Mesendoderm (in vitro differentiated cells): ENCODE measurements around the gene ZNF275.

Source experiments
- DNase-seq: peaks from one replicate; pipeline ENCODE4 v3.0.0; 2013
- H2AK5ac ChIP-seq: 2 replicates; pipeline ENCODE4 v1.6.1; 2013; ENCODE audit warnings: low read length, inconsistent platforms
- H2BK120ac ChIP-seq: 2 replicates; pipeline ENCODE4 v1.6.1; 2013; ENCODE audit warnings: low read depth, mild to moderate bottlenecking, low read length, moderate library complexity, mixed read lengths
- H2BK15ac ChIP-seq: replicated peaks from 2 replicates; pipeline ENCODE4 v1.6.1; 2013; ENCODE audit warnings: low read depth, mild to moderate bottlenecking, moderate library complexity
- H2BK5ac ChIP-seq: 2 replicates; pipeline ENCODE4 v1.6.1; 2013; ENCODE audit warnings: low read length, inconsistent platforms
- H3K18ac ChIP-seq: 2 replicates; pipeline ENCODE4 v1.6.1; 2013; ENCODE audit warnings: mild to moderate bottlenecking, low read length, mixed read lengths
- H3K23ac ChIP-seq: one replicate; pipeline ENCODE4 v1.6.1; 2013; ENCODE audit warnings: low read length
- H3K27ac ChIP-seq: 2 replicates; pipeline ENCODE4 v1.5.1; 2013; ENCODE audit warnings: low read depth, mild to moderate bottlenecking, inconsistent platforms, low read length, moderate library complexity
- H3K27me3 ChIP-seq: 2 replicates; pipeline ENCODE4 v1.6.1; 2013; ENCODE audit warnings: low read length, control low read depth, mild to moderate bottlenecking, inconsistent platforms; ENCODE audit not compliant: insufficient read depth, poor library complexity
- H3K36me3 ChIP-seq: 2 replicates; pipeline ENCODE4 v1.6.1; 2013; ENCODE audit warnings: low read length, inconsistent platforms; ENCODE audit not compliant: control insufficient read depth, insufficient read depth
- H3K4ac ChIP-seq: one replicate; pipeline ENCODE4 v1.6.1; 2013; ENCODE audit warnings: low read depth, mild to moderate bottlenecking, low read length, moderate library complexity
- H3K4me1 ChIP-seq: 2 replicates; pipeline ENCODE4 v1.6.1; 2013; ENCODE audit warnings: low read depth, low read length, inconsistent platforms; ENCODE audit not compliant: control insufficient read depth
- H3K4me2 ChIP-seq: 2 replicates; pipeline ENCODE4 v1.6.1; 2013; ENCODE audit warnings: low read length
- H3K4me3 ChIP-seq: 2 replicates; pipeline ENCODE4 v1.5.1; 2013; ENCODE audit warnings: mild to moderate bottlenecking, low read length
- H3K56ac ChIP-seq: one replicate; pipeline ENCODE4 v1.6.1; 2013; ENCODE audit warnings: low read length
- H3K79me1 ChIP-seq: 2 replicates; pipeline ENCODE4 v1.6.1; 2013; ENCODE audit warnings: low read length, inconsistent platforms
- H3K79me2 ChIP-seq: 2 replicates; pipeline ENCODE4 v1.6.1; 2013; ENCODE audit warnings: mild to moderate bottlenecking, low read length; ENCODE audit not compliant: control insufficient read depth, insufficient read depth
- H3K9ac ChIP-seq: 2 replicates; pipeline ENCODE4 v1.6.1; 2013; ENCODE audit warnings: low read length, inconsistent platforms
- H4K5ac ChIP-seq: one replicate; pipeline ENCODE4 v1.6.1; 2013; ENCODE audit warnings: low read length
- H4K8ac ChIP-seq: one replicate; pipeline ENCODE4 v1.6.1; 2013; ENCODE audit warnings: low read depth, mild to moderate bottlenecking, control low read depth, low read length, moderate library complexity
- WGBS: extraction: QIAGEN DNeasy Blood & Tissue Kit; methylation state at CpG from one replicate; pipeline ENCODE4 v1.1.7; 2013; ENCODE audit warnings: low lambda C conversion rate, missing lambda C conversion rate; ENCODE audit not compliant: insufficient coverage; ENCODE audit errors: extremely low coverage; 5-methylcytosine and 5-hydroxymethylcytosine counted together

The ZNF275 gene

GRCh38 chrX:153392642-153393321, 58.8 kb downstream of the ZNF275 start:
- Histone ChIP-seq H3K4me1 (no peaks in the 10 kb centered on the region), H4K8ac (no peak overlapping the region), H2AK5ac (no peak overlapping the region), H3K4me2 (no peak overlapping the region), H3K23ac (no peak overlapping the region), H3K79me1 (no peaks in the 10 kb centered on the region), H3K4me3 (no peak overlapping the region), H3K79me2 (no peaks in the 10 kb centered on the region), H2BK5ac (no peak overlapping the region), H4K5ac (no peak overlapping the region), H2BK120ac (no peak overlapping the region), H3K27me3 (no peaks in the 10 kb centered on the region), H3K9ac (no peak overlapping the region), H3K18ac (no peak overlapping the region), H3K4ac (no peak overlapping the region), H2BK15ac (no peak overlapping the region), H3K27ac (no peak overlapping the region), H3K56ac (no peak overlapping the region), H3K36me3 (no peaks in the 10 kb centered on the region)
- DNase-seq: no peak
- no CpG with 5 or more reads among the region's 16 CpGs for WGBS

GRCh38 chrX:153394612-153395011, 60.7 kb downstream of the ZNF275 start:
- no peak overlapping the region for H2BK5ac ChIP-seq
- H3K4ac ChIP-seq: no peak overlapping the region
- no peak overlapping the region for H4K8ac ChIP-seq
- no peak for DNase-seq
- H2BK15ac ChIP-seq: no peak overlapping the region
- H3K4me2 ChIP-seq: no peak overlapping the region
- H3K23ac ChIP-seq: no peak overlapping the region
- no peaks in the 10 kb centered on the region for H3K4me1 ChIP-seq
- no peak overlapping the region for H3K27ac ChIP-seq
- H3K9ac ChIP-seq: no peak overlapping the region
- H2BK120ac ChIP-seq: no peak overlapping the region
- H2AK5ac ChIP-seq: no peak overlapping the region
- no CpG with 5 or more reads among the region's 13 CpGs for WGBS
- H3K18ac ChIP-seq: no peak overlapping the region
- H3K36me3 ChIP-seq: no peaks in the 10 kb centered on the region
- H3K56ac ChIP-seq: no peak overlapping the region
- H3K4me3 ChIP-seq: no peak overlapping the region
- H3K79me1 ChIP-seq: no peaks in the 10 kb centered on the region
- no peak overlapping the region for H4K5ac ChIP-seq
- no peaks in the 10 kb centered on the region for H3K79me2 ChIP-seq
- no peaks in the 10 kb centered on the region for H3K27me3 ChIP-seq

GRCh38 chrX:153395613-153396319, 61.8 kb downstream of the ZNF275 start:
- Histone ChIP-seq H3K27me3 (no peaks in the 10 kb centered on the region), H2BK15ac (no peak overlapping the region), H4K8ac (no peak overlapping the region), H3K56ac (no peak overlapping the region), H3K4ac (no peak overlapping the region), H2AK5ac (no peak overlapping the region), H2BK5ac (no peak overlapping the region), H4K5ac (no peak overlapping the region), H3K36me3 (no peaks in the 10 kb centered on the region), H3K79me2 (no peaks in the 10 kb centered on the region), H3K79me1 (no peaks in the 10 kb centered on the region), H3K4me3 (no peak overlapping the region), H3K4me1 (no peaks in the 10 kb centered on the region), H2BK120ac (no peak overlapping the region), H3K4me2 (no peak overlapping the region), H3K18ac (no peak overlapping the region), H3K27ac (no peak overlapping the region), H3K23ac (no peak overlapping the region), H3K9ac (no peak overlapping the region)
- no peak for DNase-seq
- WGBS: no CpG with 5 or more reads among the region's 26 CpGs

- Histone ChIP-seq H3K56ac (no peak overlapping the region), H3K27ac (no peak overlapping the region), H2BK15ac (no peak overlapping the region), H3K79me1 (no peaks in the 10 kb centered on the region), H3K4me1 (no peaks in the 10 kb centered on the region), H4K8ac (no peak overlapping the region), H2BK5ac (no peak overlapping the region), H3K23ac (no peak overlapping the region), H3K27me3 (no peaks in the 10 kb centered on the region), H2BK120ac (no peak overlapping the region), H3K36me3 (no peaks in the 10 kb centered on the region), H4K5ac (no peak overlapping the region), H2AK5ac (no peak overlapping the region), H3K4me2 (no peak overlapping the region), H3K4me3 (no peak overlapping the region), H3K18ac (no peak overlapping the region), H3K9ac (no peak overlapping the region), H3K4ac (no peak overlapping the region), H3K79me2 (no peaks in the 10 kb centered on the region)
- no CpG with 5 or more reads among the region's 26 CpGs for WGBS
- no peak for DNase-seq
These were observed 62.6 kb downstream of the ZNF275 start for GRCh38 chrX:153396320-153397195.

- Histone ChIP-seq H3K4me1 (no peaks in the 10 kb centered on the region), H2AK5ac (no peak overlapping the region), H4K5ac (no peak overlapping the region), H3K4me3 (no peak overlapping the region), H2BK120ac (no peak overlapping the region), H3K27me3 (no peaks in the 10 kb centered on the region), H3K23ac (no peak overlapping the region), H3K18ac (no peak overlapping the region), H3K4ac (no peak overlapping the region), H3K27ac (no peak overlapping the region), H3K56ac (no peak overlapping the region), H4K8ac (no peak overlapping the region), H3K79me1 (no peaks in the 10 kb centered on the region), H3K4me2 (no peak overlapping the region), H2BK5ac (no peak overlapping the region), H2BK15ac (no peak overlapping the region), H3K9ac (no peak overlapping the region), H3K36me3 (no peaks in the 10 kb centered on the region), H3K79me2 (no peaks in the 10 kb centered on the region)
- DNase-seq: no peak
- no CpG with 5 or more reads among the region's 27 CpGs for WGBS
These were observed 63.5 kb downstream of the ZNF275 start for GRCh38 chrX:153397256-153397960.
